Sigmoid colon (tissue), 7 donors: Measurements from ENCODE around the gene HS3ST2. TPM values are rescaled to one million over a fixed set of nuclear protein-coding genes. Genes with fewer than 3 reads are reported as not detected.

ENCODE experiments used
- DNase-seq: peaks from one replicate; pipeline ENCODE4 v3.0.0-alpha.2; 2019
- H3K27ac ChIP-seq, 4 donors: fragments of 200-600 bp; sonication (generic); one replicate each; pipeline ENCODE4 v1.5.1; 2016 to 2019; ENCODE audit warnings: mild to moderate bottlenecking in 1 of 4
- H3K27me3 ChIP-seq, 3 donors: fragments of 200-600 bp; sonication (generic); one replicate each; pipeline ENCODE4 v1.5.1; 2019; ENCODE audit warnings: mild to moderate bottlenecking in 1 of 3
- H3K36me3 ChIP-seq, 4 donors: fragments of 200-600 bp; sonication (generic); one replicate each; pipeline ENCODE4 v1.5.1; 2016 to 2019
- H3K4me1 ChIP-seq, 4 donors: fragments of 200-600 bp; sonication (generic); one replicate each; pipeline ENCODE4 v1.5.1; 2017 to 2019
- H3K4me3 ChIP-seq, 4 donors: fragments of 200-600 bp; sonication (generic); one replicate each; pipeline ENCODE4 v1.5.1; 2017 to 2019; ENCODE audit warnings: mild to moderate bottlenecking in 2 of 4, moderate library complexity in 1 of 4
- H3K9me3 ChIP-seq, 4 donors: fragments of 200-600 bp in 3 of 4; sonication (generic) in 3 of 4; one replicate each; pipeline versions ENCODE4 v1.5.1 to v1.6.1; 2013 to 2019
- CTCF ChIP-seq, 4 experiments: fragments of 450-650 bp in 3 of 4; fragments of 200-600 bp in 1 of 4; IDR thresholded peaks; one replicate each; pipeline ENCODE4 v1.5.1; 2016 to 2019; ENCODE audit warnings: antibody characterized with exemption in 4 of 4, mild to moderate bottlenecking in 3 of 4, moderate library complexity in 2 of 4
- EP300 ChIP-seq, 4 donors: sonication (generic); formaldehyde crosslinking; IDR thresholded peaks; one replicate each; pipeline ENCODE4 v1.6.1; 2017; ENCODE audit warnings: antibody characterized with exemption in 4 of 4
- POLR2A ChIP-seq, 2 donors: fragments of 450-650 bp; IDR thresholded peaks; one replicate each; pipeline ENCODE4 v1.6.1; 2016; ENCODE audit warnings: antibody characterized with exemption in 2 of 2, mild to moderate bottlenecking in 2 of 2, moderate library complexity in 2 of 2
- POLR2AphosphoS5 ChIP-seq, 4 donors: sonication (generic); formaldehyde crosslinking; IDR thresholded peaks; one replicate each; pipeline ENCODE4 v1.6.1; 2017; ENCODE audit warnings: antibody characterized with exemption in 4 of 4
- WGBS, 2 donors: extraction: QIAGEN DNeasy Blood & Tissue Kit; methylation state at CpG; one replicate each; pipeline ENCODE4 v1.1.7; 2013; 5-methylcytosine and 5-hydroxymethylcytosine counted together
- intact Hi-C: fragments of 100-400 bp; cut with DNase I; formaldehyde crosslinking; loops from one replicate; pipeline ENCODE4 v1.15.1; 2023
- polyA plus RNA-seq, 3 donors: library from polyadenylated mRNA; stranded (reverse); fragments of 200-250 nt; gene quantifications; one replicate each; pipeline ENCODE4 v1.2.3, GENCODE V29; 2013
- total RNA-seq, 4 donors: library from RNA; depleted of rRNA; stranded (reverse); fragments of >200 nt; gene quantifications; one replicate each; pipeline ENCODE4 v1.1.0, GENCODE V29; 2016
- donor health status: healthy with polysubstance abuse.
- donor health status: Bipolar disorder and iron deficiency.
- donor health status: healthy.

HS3ST2 gene
- total and polyA plus RNA-seq, 7 donors: 0.20 to 1.8 (median 0.62) TPM; not detected in 1

- Histone ChIP-seq H3K4me3 (no peak overlapping the region), H3K27me3 (no peaks in the 10 kb centered on the region), H3K27ac (no peak overlapping the region), H3K9me3 (no peaks in the 10 kb centered on the region), H3K36me3 (no peaks in the 10 kb centered on the region), H3K4me1 (peaks cover 0 to 20% (median 17%) of the 10 kb centered on the region in 4 donors)
- intact Hi-C loops: no loop called here
- TF ChIP-seq EP300 (IDR thresholded peaks at IDR 0.05) (no peak), POLR2A (IDR thresholded peaks at IDR 0.05) (no peak), CTCF (IDR thresholded peaks at IDR 0.05) (no peak), POLR2AphosphoS5 (IDR thresholded peaks at IDR 0.05) (no peak)
- DNase-seq: no peak
- 79 to 83% methylated on average over 6 of the region's 6 CpGs for WGBS, 2 donors
Measured at GRCh38 chr16:22784690-22785214, 29.2 kb upstream of the HS3ST2 start.

- intact Hi-C loops: no loop called here
- Histone ChIP-seq H3K9me3 (no peaks in the 10 kb centered on the region), H3K4me3 (no peak overlapping the region), H3K27ac (no peak overlapping the region), H3K4me1 (peaks cover 0 to 20% (median 17%) of the 10 kb centered on the region in 4 donors), H3K36me3 (no peaks in the 10 kb centered on the region), H3K27me3 (no peaks in the 10 kb centered on the region)
- WGBS, 2 donors: 80 to 85% methylated on average over 5 of the region's 5 CpGs
- DNase-seq: no peak
- no peak for TF ChIP-seq EP300 (IDR thresholded peaks at IDR 0.05)
- no peak for TF ChIP-seq CTCF (IDR thresholded peaks at IDR 0.05)
- TF ChIP-seq POLR2A (IDR thresholded peaks at IDR 0.05): no peak
- TF ChIP-seq POLR2AphosphoS5 (IDR thresholded peaks at IDR 0.05): no peak
Measured at GRCh38 chr16:22785552-22785951, 28.4 kb upstream of the HS3ST2 start.

GRCh38 chr16:22786284-22786683, 27.7 kb upstream of the HS3ST2 start:
- no peak for TF ChIP-seq CTCF (IDR thresholded peaks at IDR 0.05)
- TF ChIP-seq POLR2A (IDR thresholded peaks at IDR 0.05): no peak
- no peak for TF ChIP-seq POLR2AphosphoS5 (IDR thresholded peaks at IDR 0.05)
- no peak for TF ChIP-seq EP300 (IDR thresholded peaks at IDR 0.05)
- Histone ChIP-seq H3K4me1 (peaks cover 0 to 20% (median 17%) of the 10 kb centered on the region in 4 donors), H3K36me3 (no peaks in the 10 kb centered on the region), H3K4me3 (no peak overlapping the region), H3K27ac (no peak overlapping the region), H3K9me3 (no peaks in the 10 kb centered on the region), H3K27me3 (no peaks in the 10 kb centered on the region)
- intact Hi-C loops: no loop called here
- 94 to 96% methylated on average over 2 of the region's 2 CpGs for WGBS, 2 donors
- no peak for DNase-seq

- Histone ChIP-seq H3K4me3 (no peak overlapping the region), H3K36me3 (no peaks in the 10 kb centered on the region), H3K9me3 (no peaks in the 10 kb centered on the region), H3K27me3 (no peaks in the 10 kb centered on the region), H3K4me1 (peaks cover 0 to 20% (median 17%) of the 10 kb centered on the region in 4 donors), H3K27ac (no peak overlapping the region)
- no peak for DNase-seq
- intact Hi-C loops: no loop called here
- TF ChIP-seq EP300 (IDR thresholded peaks at IDR 0.05) (no peak), CTCF (IDR thresholded peaks at IDR 0.05) (no peak), POLR2A (IDR thresholded peaks at IDR 0.05) (no peak), POLR2AphosphoS5 (IDR thresholded peaks at IDR 0.05) (no peak)
- 75 to 83% methylated on average over 4 of the region's 4 CpGs for WGBS, 2 donors
Measured at GRCh38 chr16:22786691-22787090, 27.3 kb upstream of the HS3ST2 start.
